ENCODE data around the gene STIM2.
A peak's percentile ranks its signal among the peaks of the same experiment; 100 is the strongest.

The STIM2 gene

GRCh38 chr4:26907731-26908599 is 47.3 kb downstream of the STIM2 start:
- DNase-seq: no peak

DNA sequence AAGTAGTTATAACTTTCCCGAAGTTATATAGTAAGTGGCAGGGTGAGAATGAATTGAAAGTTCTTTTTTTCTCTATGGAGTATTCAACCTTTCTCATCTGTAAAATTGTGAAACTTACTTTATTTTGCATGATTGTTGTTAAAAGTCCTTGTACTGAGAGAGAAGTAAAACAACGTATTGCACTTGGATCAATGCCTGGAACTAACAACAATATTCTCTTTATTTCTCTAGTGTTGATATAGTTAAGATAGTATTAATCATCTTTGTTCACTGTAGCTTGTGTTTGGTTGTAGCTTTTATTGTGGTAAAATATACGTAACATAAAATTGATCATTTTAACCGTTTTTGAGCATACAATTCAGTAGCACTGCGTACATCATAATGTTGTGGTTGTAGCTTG is 48.7 kb downstream of the STIM2 start:
- no peak for DNase-seq

- no peak for DNase-seq
Observed at GRCh38 chr4:26911254-26911653, 50.6 kb downstream of the STIM2 start.

GRCh38 chr4:26912069-26912468 is 51.4 kb downstream of the STIM2 start:
- no peak for DNase-seq

- DNase-seq: no peak
Observed at GRCh38 chr4:26912810-26913209, 52.2 kb downstream of the STIM2 start.

DNA sequence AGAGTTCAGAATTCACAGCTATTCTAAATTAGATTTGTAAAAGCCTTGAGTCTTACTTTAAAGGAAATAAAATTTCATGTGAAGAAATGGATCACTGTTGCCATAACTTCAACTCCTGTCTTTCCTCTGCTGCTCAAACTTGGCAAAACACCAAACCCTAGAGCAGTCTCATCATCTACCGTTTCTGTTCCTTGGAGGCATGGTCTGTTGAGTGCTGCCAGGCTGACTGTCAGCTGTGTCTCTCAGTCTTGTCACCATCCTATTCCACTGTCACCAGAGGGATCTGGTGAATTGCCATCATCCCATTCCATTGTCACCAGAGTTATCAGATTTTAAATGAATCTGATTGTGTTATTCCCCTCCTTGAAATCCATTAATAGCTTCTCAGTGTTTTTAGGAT is 55.6 kb downstream of the STIM2 start:
- peak; percentile 14 for DNase-seq

DNA sequence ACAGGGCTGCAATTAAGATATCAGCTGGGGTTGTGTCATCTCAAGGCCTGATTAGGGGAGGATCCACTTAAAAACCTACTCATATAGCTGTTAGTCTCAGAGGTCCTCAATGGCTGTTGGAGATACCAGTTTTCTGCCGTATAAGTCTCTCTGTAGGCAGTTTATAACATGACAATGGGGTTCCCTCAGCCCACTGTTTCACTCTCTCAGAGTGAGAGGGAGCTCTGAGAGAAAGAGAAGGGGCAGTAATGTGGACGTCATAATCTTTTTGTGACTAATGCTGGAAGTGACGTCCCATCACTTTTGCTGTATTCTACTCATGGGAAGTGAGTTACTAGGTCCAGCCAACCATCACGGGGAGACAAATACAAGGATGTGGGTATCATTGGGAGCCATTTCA is 70.3 kb downstream of the STIM2 start:
- DNase-seq: no peak

DNA sequence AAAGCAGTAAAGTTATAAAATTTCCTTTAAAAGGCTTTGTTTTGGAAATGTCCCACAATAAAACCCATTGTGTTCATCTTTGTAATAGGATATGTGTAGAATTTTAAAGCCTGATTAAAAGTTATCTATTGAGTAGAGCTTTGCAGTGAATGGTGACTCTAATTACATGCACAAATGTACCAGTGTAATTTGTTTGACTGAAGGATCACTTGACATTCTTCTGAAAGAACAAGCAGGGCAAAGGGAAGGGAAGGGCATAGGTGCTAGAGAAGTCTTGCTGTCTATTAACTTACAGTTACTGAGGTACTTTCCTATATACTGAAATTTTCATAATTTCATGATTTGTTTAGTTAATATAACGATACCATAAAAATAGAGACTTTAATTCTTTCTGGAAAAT is 70.8 kb downstream of the STIM2 start:
- DNase-seq: no peak

- DNase-seq: no peak
Observed at GRCh38 chr4:26931966-26932365, 71.3 kb downstream of the STIM2 start.

GRCh38 chr4:26935397-26935796 is 74.8 kb downstream of the STIM2 start:
- no peak for DNase-seq

DNA sequence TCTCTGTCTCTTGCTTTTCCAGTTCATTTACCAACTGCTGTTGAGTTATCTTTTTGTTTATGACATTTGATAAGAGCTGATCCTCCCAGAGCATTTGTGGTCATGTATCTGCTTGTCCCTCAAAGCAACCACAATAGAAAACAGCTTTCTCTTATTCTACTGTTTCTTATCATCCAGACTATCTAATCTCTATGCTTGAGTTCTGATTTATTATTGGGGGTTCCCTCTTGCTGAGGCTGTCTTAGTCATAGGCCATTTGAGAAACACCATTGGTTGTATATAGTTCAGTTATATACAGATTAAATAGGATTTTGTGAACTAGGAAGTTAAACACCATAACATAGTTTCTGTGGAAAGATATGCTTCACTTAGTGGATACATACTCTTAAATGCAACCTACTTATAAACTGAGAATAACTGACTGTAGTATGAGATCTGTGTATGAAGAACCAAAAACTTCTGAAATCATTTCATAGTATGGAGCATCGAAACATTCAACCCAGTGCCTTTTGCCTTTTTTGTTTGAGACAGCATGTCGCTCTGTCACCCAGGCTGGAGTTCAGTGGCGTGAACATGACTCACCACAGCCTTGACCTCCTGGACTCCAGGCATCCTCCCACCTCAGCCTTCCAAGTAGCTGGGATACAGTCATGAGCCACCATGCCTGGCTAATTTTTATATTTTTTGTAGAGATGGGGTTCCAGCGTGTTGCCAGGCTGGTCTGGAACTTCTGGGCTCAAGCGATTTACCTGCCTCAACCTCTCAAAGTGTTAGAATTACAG is 75.8 kb downstream of the STIM2 start:
- DNase-seq: peak; percentile 61

DNA sequence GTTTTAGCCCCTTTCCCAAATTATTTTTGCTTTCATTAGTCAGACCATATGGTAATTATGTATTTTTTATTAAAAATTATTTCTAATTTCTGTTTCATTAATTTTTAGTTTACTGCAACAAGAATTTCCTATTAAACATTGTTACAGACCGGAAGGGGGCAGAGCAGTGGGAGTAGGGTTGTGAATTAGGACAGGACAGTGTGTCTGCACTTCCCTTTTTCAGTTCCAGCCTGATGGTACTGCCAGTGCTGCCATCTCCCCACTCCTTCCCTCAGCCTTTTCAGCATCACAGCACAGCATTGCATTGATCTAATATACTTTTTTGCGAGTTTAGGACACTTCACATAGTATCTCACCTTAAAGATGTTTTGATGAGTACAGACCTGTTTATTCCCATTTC is 76.5 kb downstream of the STIM2 start:
- no peak for DNase-seq

DNA sequence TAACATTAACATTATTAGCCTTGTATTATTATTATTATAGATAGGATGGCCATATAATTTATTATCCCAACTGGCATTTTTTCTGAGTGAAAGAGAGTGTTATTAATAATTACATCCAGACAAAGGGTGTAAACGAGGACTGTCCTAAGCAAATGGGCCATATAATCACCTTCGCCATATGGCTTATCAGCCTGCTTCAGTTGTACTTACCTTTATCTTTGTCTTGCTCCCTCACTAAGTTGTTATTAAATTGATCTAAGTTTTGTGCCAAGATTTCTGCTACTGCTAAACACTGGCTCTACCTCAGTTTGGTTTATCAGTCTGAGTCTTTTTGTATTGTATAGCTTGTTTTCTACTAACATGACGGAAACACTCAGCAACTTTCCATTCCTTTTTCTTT is 76.9 kb downstream of the STIM2 start:
- peak; percentile 44 for DNase-seq

- DNase-seq: no peak
Observed at GRCh38 chr4:26938516-26938915, 77.9 kb downstream of the STIM2 start.

DNA sequence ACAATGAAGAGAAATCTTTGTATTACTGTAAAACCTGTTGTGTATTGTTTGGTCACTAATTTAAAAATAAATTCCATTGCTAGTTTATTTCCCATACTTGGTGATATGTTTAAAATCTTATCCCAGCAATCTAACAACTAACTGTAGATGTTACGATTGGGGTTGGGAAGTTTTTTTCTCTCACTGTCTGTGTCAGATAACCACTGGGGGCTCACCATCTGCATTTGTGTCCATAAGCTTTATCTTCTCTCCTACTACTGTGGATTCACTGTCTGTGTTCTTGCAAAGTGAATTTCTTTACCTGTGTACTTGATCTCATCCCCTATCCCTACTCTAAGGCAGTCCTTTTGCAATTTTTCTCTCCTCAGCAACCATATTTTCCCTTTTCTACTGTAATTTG is 81.3 kb downstream of the STIM2 start:
- no peak for DNase-seq

DNA sequence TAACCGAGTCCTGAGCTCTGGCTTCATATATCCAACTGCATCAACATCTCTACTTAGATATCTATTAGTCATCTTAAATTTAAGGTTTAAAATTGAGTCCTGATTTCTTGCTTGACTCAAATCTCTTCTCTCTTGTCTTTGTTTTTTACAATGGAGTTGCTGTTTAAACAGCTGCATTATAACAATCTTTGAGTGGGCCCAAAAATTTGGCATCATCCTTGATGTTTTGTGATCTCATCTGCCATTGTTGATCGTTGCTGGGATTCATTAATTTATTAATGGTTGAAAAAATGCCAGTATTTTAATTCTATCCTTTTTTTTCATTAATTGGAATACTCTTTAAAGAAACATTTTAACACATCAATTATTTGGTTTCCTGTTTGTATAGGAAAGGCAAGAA is 82.2 kb downstream of the STIM2 start:
- DNase-seq: no peak

GRCh38 chr4:26943391-26943790 is 82.8 kb downstream of the STIM2 start:
- DNase-seq: no peak

DNA sequence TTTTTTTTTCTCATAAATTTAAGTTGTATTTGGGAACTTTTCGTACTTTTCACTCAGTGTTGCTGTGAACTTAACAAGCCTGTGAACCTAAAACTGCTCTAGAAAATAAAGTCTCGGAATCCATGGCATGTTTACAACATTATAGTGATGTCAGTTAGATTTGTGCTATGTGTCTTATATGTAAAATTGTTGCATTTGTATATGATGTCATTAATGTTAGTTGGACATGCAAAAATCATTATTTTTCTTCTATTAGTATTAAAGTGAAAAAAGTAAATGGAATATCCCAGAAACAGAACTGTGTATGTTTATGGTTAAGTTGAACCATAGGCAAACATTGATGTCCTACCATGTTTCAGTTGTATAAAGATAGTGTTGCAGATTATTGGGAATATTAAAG is 85.2 kb downstream of the STIM2 start:
- no peak for DNase-seq

DNA sequence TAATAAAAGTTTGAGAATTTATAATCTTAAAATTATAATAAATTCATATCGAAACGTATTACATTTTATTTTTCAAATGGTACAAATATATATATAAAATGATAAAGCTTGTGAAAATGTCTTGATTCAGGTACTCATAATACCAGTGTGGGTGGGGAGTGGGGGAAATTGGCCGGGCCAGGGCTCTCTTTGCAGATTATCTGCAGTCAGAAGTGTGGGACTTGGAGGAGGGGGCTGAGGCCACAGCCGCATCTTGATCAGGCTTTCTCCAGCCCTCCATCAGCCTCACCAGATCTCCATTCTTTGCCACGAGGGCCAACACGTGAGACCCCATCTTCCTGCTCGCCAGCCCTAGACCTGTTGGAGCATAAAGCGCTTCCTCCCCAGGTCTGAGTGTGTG is 86.7 kb downstream of the STIM2 start:
- DNase-seq: no peak

GRCh38 chr4:26950446-26950845 is 89.8 kb downstream of the STIM2 start:
- DNase-seq: no peak

GRCh38 chr4:26952891-26953290 is 92.2 kb downstream of the STIM2 start:
- peak; percentile 25 for DNase-seq

GRCh38 chr4:26953366-26953765 is 92.7 kb downstream of the STIM2 start:
- DNase-seq: no peak

DNA sequence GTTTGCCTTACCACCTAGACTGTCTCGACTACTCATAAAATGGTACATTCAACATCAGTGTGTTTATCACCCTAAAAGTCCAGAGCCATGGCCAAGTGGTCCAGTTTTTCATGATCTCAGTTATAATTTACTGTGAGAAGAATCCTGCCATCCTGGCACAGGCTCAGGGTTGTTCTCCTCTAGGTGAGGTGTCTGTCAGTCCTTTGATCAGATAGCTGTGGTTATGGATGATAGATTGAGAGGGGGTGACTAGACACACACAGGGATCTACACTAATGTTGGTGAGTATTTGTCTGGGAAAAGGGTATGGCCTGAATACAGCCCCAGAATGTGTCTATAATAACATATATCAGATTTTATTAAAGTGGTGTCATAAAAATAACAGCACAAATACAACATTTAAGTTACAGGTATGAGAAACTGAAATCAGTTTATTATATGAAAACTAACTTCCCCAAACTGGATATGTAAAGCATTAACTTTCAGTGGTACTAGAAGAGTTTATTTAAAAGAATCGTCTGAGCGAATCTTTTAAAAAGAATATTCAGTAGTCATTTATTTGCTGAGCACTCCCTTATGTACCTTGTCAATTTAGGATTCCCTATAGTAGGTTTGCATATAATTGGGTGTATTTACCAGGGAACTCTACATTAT is 93.3 kb downstream of the STIM2 start:
- DNase-seq: no peak

- DNase-seq: no peak
Observed at GRCh38 chr4:26955241-26955640, 94.6 kb downstream of the STIM2 start.

Data from NCI-H2171 treated with DMSO at 0.1 percent for 48 hours (cell line).